ENCODE results near the gene NLGN2. TPM values are rescaled to one million over a fixed set of nuclear protein-coding genes. Genes with fewer than 3 reads are reported as not detected.

The NLGN2 gene
- total RNA-seq, 1 experiment from 2014 or later = 70.2 TPM

DNA sequence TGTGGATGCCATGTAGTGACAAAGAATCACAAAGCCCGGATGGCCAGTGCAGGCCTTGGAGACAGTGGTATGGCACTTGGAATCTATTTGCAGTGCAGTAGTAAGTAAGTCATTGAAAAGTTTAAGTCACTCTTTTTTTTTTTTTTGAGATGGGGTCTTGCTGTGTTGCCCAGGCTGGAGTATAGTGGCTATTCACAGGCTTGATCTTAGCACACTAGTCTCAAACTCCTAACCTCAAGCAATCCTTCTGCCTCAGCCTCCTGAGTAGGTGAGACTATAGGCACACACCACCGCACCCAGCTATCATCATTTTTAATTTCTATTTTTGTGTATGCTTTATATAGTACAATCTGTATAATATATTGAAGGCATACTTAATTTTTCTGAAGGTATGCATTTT, 9.0 kb upstream of the NLGN2 start:
- Histone ChIP-seq H2BK15ac (ENCODE audit: low read depth, low read length) (no peak overlapping the region), H3K79me1 (ENCODE audit: insufficient read depth, low read depth, low read length, poor library complexity, severe bottlenecking) (no peaks in the 10 kb centered on the region), H2BK12ac (ENCODE audit: insufficient read length, low read depth, low read length) (no peak overlapping the region), H3T11ph (ENCODE audit: low read length) (no peak overlapping the region), H3K27ac (ENCODE audit: insufficient read length, low read depth, low read length) (no peak overlapping the region), H3K56ac (ENCODE audit: insufficient read length, low read depth, low read length) (no peak overlapping the region), H3K27me3 (ENCODE audit: insufficient read depth, low read length) (no peaks in the 10 kb centered on the region), H4K91ac (ENCODE audit: insufficient read length, low read depth, low read length) (no peak overlapping the region), H3K4me1 (ENCODE audit: insufficient read depth, low read length) (peaks cover 2% of the 10 kb centered on the region; the same call in 1 of the 2 replicates), H2AK5ac (ENCODE audit: insufficient read length, low read length) (no peak overlapping the region), H2AFZ (ENCODE audit: low read length) (no peak overlapping the region), H3K9ac (ENCODE audit: extremely low read depth, insufficient read length, low read length) (no peak overlapping the region), H3K18ac (ENCODE audit: insufficient read length, low read depth, low read length) (no peak overlapping the region), H4K8ac (replicated peaks; ENCODE audit: insufficient read length, low read depth, low read length) (no peak overlapping the region), H4K20me1 (ENCODE audit: control insufficient read depth, insufficient read depth, insufficient read length) (no peaks in the 10 kb centered on the region), H2BK5ac (ENCODE audit: insufficient read length, low read length) (no peak overlapping the region), H3K14ac (ENCODE audit: insufficient read depth, low read length) (no peak overlapping the region), H4K5ac (ENCODE audit: insufficient read length, low read depth, low read length) (no peak overlapping the region), H3K79me2 (ENCODE audit: insufficient read depth, low read length) (no peaks in the 10 kb centered on the region), H3K23me2 (ENCODE audit: insufficient read length, low read depth, low read length, poor library complexity, severe bottlenecking) (peaks cover 11% of the 10 kb centered on the region), H2BK20ac (ENCODE audit: low read depth, low read length, poor library complexity, severe bottlenecking) (no peak overlapping the region), H3K23ac (ENCODE audit: insufficient read length, low read depth, low read length) (no peak overlapping the region), H3K4ac (ENCODE audit: low read depth, low read length) (no peak overlapping the region), H3K9me3 (ENCODE audit: control insufficient read depth, low read depth, low read length) (no peaks in the 10 kb centered on the region), H3K4me2 (ENCODE audit: insufficient read depth, insufficient read length, low read length) (no peak overlapping the region), H2BK120ac (ENCODE audit: low read depth, low read length, poor library complexity, severe bottlenecking) (no peak overlapping the region)
- WGBS (ENCODE audit: extremely low coverage, insufficient read length, low lambda C conversion rate) = no CpG with 5 or more reads among the region's 2 CpGs
- no peak for DNase-seq
- no peaks in the 10 kb centered on the region for H3K9me3 Mint-ChIP-seq
- peak overlapping the region in 1 of 2 experiments; percentile 23; a peak in 1 of 5 replicates for H3K4me3 Mint-ChIP-seq
- H3K27me3 Mint-ChIP-seq (ENCODE audit: low read depth) = peaks cover 2% of the 10 kb centered on the region
- H3K27ac Mint-ChIP-seq = no peak overlapping the region
- TF ChIP-seq, protein P1, sequence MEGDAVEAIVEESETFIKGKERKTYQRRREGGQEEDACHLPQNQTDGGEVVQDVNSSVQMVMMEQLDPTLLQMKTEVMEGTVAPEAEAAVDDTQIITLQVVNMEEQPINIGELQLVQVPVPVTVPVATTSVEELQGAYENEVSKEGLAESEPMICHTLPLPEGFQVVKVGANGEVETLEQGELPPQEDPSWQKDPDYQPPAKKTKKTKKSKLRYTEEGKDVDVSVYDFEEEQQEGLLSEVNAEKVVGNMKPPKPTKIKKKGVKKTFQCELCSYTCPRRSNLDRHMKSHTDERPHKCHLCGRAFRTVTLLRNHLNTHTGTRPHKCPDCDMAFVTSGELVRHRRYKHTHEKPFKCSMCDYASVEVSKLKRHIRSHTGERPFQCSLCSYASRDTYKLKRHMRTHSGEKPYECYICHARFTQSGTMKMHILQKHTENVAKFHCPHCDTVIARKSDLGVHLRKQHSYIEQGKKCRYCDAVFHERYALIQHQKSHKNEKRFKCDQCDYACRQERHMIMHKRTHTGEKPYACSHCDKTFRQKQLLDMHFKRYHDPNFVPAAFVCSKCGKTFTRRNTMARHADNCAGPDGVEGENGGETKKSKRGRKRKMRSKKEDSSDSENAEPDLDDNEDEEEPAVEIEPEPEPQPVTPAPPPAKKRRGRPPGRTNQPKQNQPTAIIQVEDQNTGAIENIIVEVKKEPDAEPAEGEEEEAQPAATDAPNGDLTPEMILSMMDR (conservative IDR thresholded peaks at IDR 0.05) = no peak
- peaks cover 13 to 17% of the 10 kb centered on the region in 2 experiments for H3K4me1 Mint-ChIP-seq
- peaks cover 3 to 11% (median 4%) of the 10 kb centered on the region in 3 experiments; a peak in 5 of 7 replicates for H3K36me3 Mint-ChIP-seq (ENCODE audit: insufficient read depth in 1 of 3, low read depth in 3 of 3)
